ENCODE results near the gene FAT1. TPM values are rescaled to one million over a fixed set of nuclear protein-coding genes. Genes with fewer than 3 reads are reported as not detected.

FAT1 gene
- total and polyA plus RNA-seq, 2 donors (not counting 3 experiments of a cell fraction or from before 2014, with no cell fraction given): 9.2 to 9.8 TPM

- Histone ChIP-seq H3K79me2 (ENCODE audit: control insufficient read depth, insufficient read depth, low read length) (no peaks in the 10 kb centered on the region), H3K9me3 (replicated peaks; ENCODE audit: control insufficient read depth, insufficient read depth, low read length) (no peaks in the 10 kb centered on the region), H4K20me1 (replicated peaks; ENCODE audit: control insufficient read depth, extremely low read depth, insufficient read depth, low read length) (no peaks in the 10 kb centered on the region), H3K4me1 (ENCODE audit: control insufficient read depth, extremely low read depth, insufficient read depth, low read length) (no peaks in the 10 kb centered on the region), H3K9me1 (replicated peaks; ENCODE audit: control insufficient read depth, extremely low read depth, insufficient read depth, low read length) (no peaks in the 10 kb centered on the region), H3K27me3 (ENCODE audit: control insufficient read depth in 2 of 2, insufficient read depth in 2 of 2, low read length in 2 of 2) (no peaks in the 10 kb centered on the region), H3K27ac (ENCODE audit: insufficient read depth, low read depth, low read length) (no peak overlapping the region), H3K4me3 (replicated peaks in 1 of 3; ENCODE audit: insufficient read depth in 1 of 3, low read depth in 1 of 3, low read length in 3 of 3) (no peak overlapping the region), H3K4me2 (ENCODE audit: insufficient read depth, low read length) (no peak overlapping the region), H3K36me3 (ENCODE audit: control insufficient read depth in 2 of 2, extremely low read depth in 1 of 2, insufficient read depth in 2 of 2, low read length in 2 of 2) (no peaks in the 10 kb centered on the region), H3K9ac (replicated peaks; ENCODE audit: extremely low read depth, insufficient read depth, low read length) (no peak overlapping the region), H2AFZ (ENCODE audit: low read depth, low read length) (no peak overlapping the region)
- intact Hi-C loops (cut with micrococcal nuclease) (no loop called here), dilution Hi-C loops (cut with MboI; ENCODE audit: extremely low pct_ligation_motif_present, low sequenced_read_pairs) (no loop called here)
- TF ChIP-seq FOS (IDR thresholded peaks at IDR 0.05; ENCODE audit: borderline replicate concordance, insufficient read depth, low read length): no peak
- ChIA-PET POLR2A (no interaction called here), CTCF (no interaction called here)
- BruUV-seq (replicated peaks): no TSS peak
- DNase-seq (ENCODE audit: low read depth, low spot score): no peak
- no peak for FAIRE-seq
These were observed 14.1 kb downstream of the FAT1 start for GRCh38 chr4:186709517-186709916.

GRCh38 chr4:186708554-186708953 is 15.1 kb downstream of the FAT1 start:
- H3K9me1 ChIP-seq (replicated peaks; ENCODE audit: control insufficient read depth, extremely low read depth, insufficient read depth, low read length): no peaks in the 10 kb centered on the region
- no peaks in the 10 kb centered on the region for H4K20me1 ChIP-seq (replicated peaks; ENCODE audit: control insufficient read depth, extremely low read depth, insufficient read depth, low read length)
- no peak overlapping the region for H3K4me2 ChIP-seq (ENCODE audit: insufficient read depth, low read length)
- no TSS peak for BruUV-seq (replicated peaks)
- no peak for DNase-seq (ENCODE audit: low read depth, low spot score)
- no peak overlapping the region for H2AFZ ChIP-seq (ENCODE audit: low read depth, low read length)
- no peaks in the 10 kb centered on the region for H3K4me1 ChIP-seq (ENCODE audit: control insufficient read depth, extremely low read depth, insufficient read depth, low read length)
- H3K36me3 ChIP-seq (ENCODE audit: control insufficient read depth in 2 of 2, extremely low read depth in 1 of 2, insufficient read depth in 2 of 2, low read length in 2 of 2): no peaks in the 10 kb centered on the region
- POLR2A ChIA-PET: no interaction called here
- no peak overlapping the region for H3K27ac ChIP-seq (ENCODE audit: insufficient read depth, low read depth, low read length)
- H3K4me3 ChIP-seq (replicated peaks in 1 of 3; ENCODE audit: insufficient read depth in 1 of 3, low read depth in 1 of 3, low read length in 3 of 3): no peak overlapping the region
- no peaks in the 10 kb centered on the region for H3K27me3 ChIP-seq (ENCODE audit: control insufficient read depth in 2 of 2, insufficient read depth in 2 of 2, low read length in 2 of 2)
- intact Hi-C loops (cut with micrococcal nuclease) (no loop called here), dilution Hi-C loops (cut with MboI; ENCODE audit: extremely low pct_ligation_motif_present, low sequenced_read_pairs) (no loop called here)
- CTCF ChIA-PET: no interaction called here
- no peaks in the 10 kb centered on the region for H3K79me2 ChIP-seq (ENCODE audit: control insufficient read depth, insufficient read depth, low read length)
- no peaks in the 10 kb centered on the region for H3K9me3 ChIP-seq (replicated peaks; ENCODE audit: control insufficient read depth, insufficient read depth, low read length)
- TF ChIP-seq FOS (IDR thresholded peaks at IDR 0.05; ENCODE audit: borderline replicate concordance, insufficient read depth, low read length) (no peak), GATA2 (IDR thresholded peaks at IDR 0.05; ENCODE audit: insufficient read depth, insufficient read length, low read depth, low read length) (no peak), MYC (IDR thresholded peaks at IDR 0.05; ENCODE audit: low read depth, low read length) (no peak)
- no peak overlapping the region for H3K9ac ChIP-seq (replicated peaks; ENCODE audit: extremely low read depth, insufficient read depth, low read length)
- no peak for FAIRE-seq
